Measurements from ENCODE around the gene NLGN1.
"Not testable (repeated sequence)": the region's sequence is repeated elsewhere in the genome, so short reads cannot be mapped to it uniquely, and the experiment has no call there.

NLGN1 gene

DNA sequence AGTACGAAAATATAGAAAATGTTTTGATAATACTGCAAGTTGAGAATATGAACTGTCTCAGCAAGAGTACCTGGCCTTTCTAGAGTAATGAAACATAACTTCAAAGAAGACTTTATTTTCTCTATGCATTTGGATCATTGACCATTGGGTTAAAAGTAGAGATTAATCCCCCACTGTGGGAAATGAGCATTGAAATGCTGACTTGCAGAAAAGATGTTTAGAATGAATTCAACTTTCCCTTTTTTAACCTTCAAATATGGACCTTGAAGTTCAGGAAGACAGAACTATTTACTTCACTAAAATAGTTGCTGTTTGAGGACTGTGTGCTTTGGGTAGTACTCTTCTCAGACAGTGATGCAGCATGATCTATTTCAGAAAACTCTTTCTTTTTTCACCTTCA, 75.7 kb downstream of the NLGN1 start:
- no CpG with 5 or more reads among the region's 1 CpG for WGBS, 2 experiments
- no peak overlapping the region for H3K4me3 ChIP-seq (ENCODE audit: insufficient read depth, low read depth, low read length)
- H3K4me1 ChIP-seq (ENCODE audit: control insufficient read depth, insufficient read depth, low read length): no peaks in the 10 kb centered on the region
- no peaks in the 10 kb centered on the region for H3K36me3 ChIP-seq (ENCODE audit: control insufficient read depth, insufficient read depth, low read length)
- H3K27me3 ChIP-seq (ENCODE audit: control insufficient read depth, insufficient read depth, low read length, poor library complexity, severe bottlenecking): no peaks in the 10 kb centered on the region
- no peak overlapping the region for H3K27ac ChIP-seq (ENCODE audit: insufficient read depth, low read depth, low read length, poor library complexity, severe bottlenecking)
- H3K9me3 ChIP-seq (ENCODE audit: control insufficient read depth, low read length): no peaks in the 10 kb centered on the region

DNA sequence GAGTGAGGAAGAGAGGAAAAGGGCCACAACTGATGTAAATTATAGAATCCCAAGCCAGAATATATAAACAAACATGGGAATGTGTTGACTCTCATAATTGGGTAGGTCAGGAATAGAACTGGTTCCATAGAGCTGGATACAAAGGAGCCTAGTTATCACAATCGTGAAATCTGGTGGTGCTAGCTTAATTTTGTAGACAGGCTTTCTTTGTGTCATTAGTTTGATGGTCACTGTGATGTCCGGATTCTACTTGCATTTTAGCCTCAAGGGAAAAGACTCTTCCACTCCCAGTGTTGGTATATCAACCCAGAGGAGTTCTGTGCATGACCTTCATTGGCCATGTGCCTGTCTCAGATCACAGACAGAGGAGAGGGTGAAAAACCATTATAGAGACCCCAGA, 81.8 kb downstream of the NLGN1 start:
- WGBS, 2 experiments: 86 to 87% methylated on average over 2 of the region's 2 CpGs
- H3K27ac ChIP-seq (ENCODE audit: insufficient read depth, low read depth, low read length, poor library complexity, severe bottlenecking): no peak overlapping the region

DNA sequence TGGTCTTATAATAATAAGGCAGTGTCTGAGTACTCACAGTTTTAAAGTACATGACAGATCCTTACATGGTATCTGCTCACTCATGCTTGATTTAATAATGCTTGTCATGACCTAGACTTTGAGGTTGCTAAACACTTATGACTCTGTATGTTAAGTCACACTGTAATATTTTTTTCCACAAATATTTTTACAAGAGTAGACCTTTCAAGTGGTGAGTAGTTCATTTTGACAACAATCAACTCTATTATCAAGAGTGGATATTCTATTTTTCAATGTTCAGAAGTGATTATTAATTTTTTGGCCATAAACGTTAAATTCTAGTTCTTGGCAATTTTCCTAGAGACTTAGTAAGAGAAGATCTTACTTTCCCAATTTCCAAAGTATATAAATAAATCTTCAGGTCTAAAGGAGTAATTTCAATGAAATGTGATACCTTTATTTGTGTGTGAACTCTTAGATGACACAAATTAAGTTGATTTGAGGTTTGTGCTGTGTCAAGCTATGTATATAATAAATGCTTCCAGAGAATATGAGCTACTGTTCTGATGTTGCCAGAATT, 104.5 kb downstream of the NLGN1 start:
- Histone ChIP-seq H3K4me3 (ENCODE audit: insufficient read depth, low read depth, low read length) (no peak overlapping the region), H3K27ac (ENCODE audit: insufficient read depth, low read depth, low read length, poor library complexity, severe bottlenecking) (no peak overlapping the region), H3K9me3 (ENCODE audit: control insufficient read depth, low read length) (no peaks in the 10 kb centered on the region), H3K27me3 (ENCODE audit: control insufficient read depth, insufficient read depth, low read length, poor library complexity, severe bottlenecking) (no peaks in the 10 kb centered on the region), H3K4me1 (ENCODE audit: control insufficient read depth, insufficient read depth, low read length) (no peaks in the 10 kb centered on the region), H3K36me3 (ENCODE audit: control insufficient read depth, insufficient read depth, low read length) (no peaks in the 10 kb centered on the region)
- no CpG with 5 or more reads among the region's 1 CpG for WGBS, 2 experiments

More for the DNA sequence above, 81.8 kb downstream of the NLGN1 start:
- Histone ChIP-seq H3K4me3 (ENCODE audit: insufficient read depth, low read depth, low read length) (no peak overlapping the region), H3K4me1 (ENCODE audit: control insufficient read depth, insufficient read depth, low read length) (no peaks in the 10 kb centered on the region), H3K9me3 (ENCODE audit: control insufficient read depth, low read length) (no peaks in the 10 kb centered on the region), H3K36me3 (ENCODE audit: control insufficient read depth, insufficient read depth, low read length) (no peaks in the 10 kb centered on the region), H3K27me3 (ENCODE audit: control insufficient read depth, insufficient read depth, low read length, poor library complexity, severe bottlenecking) (no peaks in the 10 kb centered on the region)

DNA sequence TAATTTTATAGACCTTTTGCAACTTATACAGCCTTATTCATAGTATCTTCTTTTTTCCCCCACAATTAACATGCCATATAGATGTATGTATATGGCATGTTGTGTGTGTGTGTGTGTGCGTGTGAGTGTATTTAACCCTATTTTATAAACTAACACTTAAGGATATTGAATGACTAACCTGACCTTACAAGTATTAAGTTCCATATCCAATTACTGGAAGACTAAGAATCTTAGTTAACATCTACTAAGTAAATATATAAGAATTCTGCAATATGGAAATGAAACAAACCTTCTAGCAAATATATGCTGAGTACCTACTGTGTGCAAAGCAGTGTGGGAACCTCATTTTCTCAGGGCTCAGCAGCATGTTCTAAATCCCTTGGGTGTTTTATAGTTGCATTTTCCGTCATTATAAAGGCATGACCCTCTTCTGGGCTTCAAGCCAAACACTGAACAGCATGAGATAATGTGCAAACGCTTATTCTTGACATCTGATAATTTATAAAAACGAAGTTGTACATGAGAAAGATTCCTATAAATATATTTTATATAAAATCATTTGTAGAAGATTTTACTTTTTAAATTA, 105.5 kb downstream of the NLGN1 start:
- Histone ChIP-seq H3K4me3 (ENCODE audit: insufficient read depth, low read depth, low read length) (no peak overlapping the region), H3K9me3 (ENCODE audit: control insufficient read depth, low read length) (no peaks in the 10 kb centered on the region), H3K4me1 (ENCODE audit: control insufficient read depth, insufficient read depth, low read length) (no peaks in the 10 kb centered on the region), H3K36me3 (ENCODE audit: control insufficient read depth, insufficient read depth, low read length) (no peaks in the 10 kb centered on the region), H3K27ac (ENCODE audit: insufficient read depth, low read depth, low read length, poor library complexity, severe bottlenecking) (no peak overlapping the region), H3K27me3 (ENCODE audit: control insufficient read depth, insufficient read depth, low read length, poor library complexity, severe bottlenecking) (no peaks in the 10 kb centered on the region)
- WGBS, 2 experiments: 99 to 100% methylated on average over 1 to 2 of the region's 4 CpGs

DNA sequence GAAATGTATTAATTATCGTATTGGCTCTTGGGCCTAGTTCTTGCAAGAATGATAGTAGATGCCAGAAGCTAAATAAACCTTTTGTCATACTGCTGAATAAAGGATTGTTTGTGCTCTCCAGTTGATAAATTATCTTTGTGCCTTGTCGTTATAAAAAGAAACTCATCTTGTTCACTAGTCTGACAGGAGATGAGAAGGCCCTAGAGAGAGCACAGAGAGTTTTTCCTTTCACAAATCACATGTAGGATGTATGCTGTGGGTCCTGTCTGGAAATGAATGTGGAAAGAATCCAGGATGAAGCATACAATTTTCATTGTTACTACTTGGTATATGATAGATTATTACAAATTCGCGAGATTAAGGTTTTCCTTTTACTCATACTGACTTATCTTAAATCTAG, 113.0 kb downstream of the NLGN1 start:
- Histone ChIP-seq H3K4me3 (ENCODE audit: insufficient read depth, low read depth, low read length) (no peak overlapping the region), H3K36me3 (ENCODE audit: control insufficient read depth, insufficient read depth, low read length) (no peaks in the 10 kb centered on the region), H3K9me3 (ENCODE audit: control insufficient read depth, low read length) (no peaks in the 10 kb centered on the region), H3K27ac (ENCODE audit: insufficient read depth, low read depth, low read length, poor library complexity, severe bottlenecking) (no peak overlapping the region), H3K4me1 (ENCODE audit: control insufficient read depth, insufficient read depth, low read length) (no peaks in the 10 kb centered on the region), H3K27me3 (ENCODE audit: control insufficient read depth, insufficient read depth, low read length, poor library complexity, severe bottlenecking) (no peaks in the 10 kb centered on the region)
- 93 to 98% methylated on average over 2 of the region's 4 CpGs for WGBS, 2 experiments

DNA sequence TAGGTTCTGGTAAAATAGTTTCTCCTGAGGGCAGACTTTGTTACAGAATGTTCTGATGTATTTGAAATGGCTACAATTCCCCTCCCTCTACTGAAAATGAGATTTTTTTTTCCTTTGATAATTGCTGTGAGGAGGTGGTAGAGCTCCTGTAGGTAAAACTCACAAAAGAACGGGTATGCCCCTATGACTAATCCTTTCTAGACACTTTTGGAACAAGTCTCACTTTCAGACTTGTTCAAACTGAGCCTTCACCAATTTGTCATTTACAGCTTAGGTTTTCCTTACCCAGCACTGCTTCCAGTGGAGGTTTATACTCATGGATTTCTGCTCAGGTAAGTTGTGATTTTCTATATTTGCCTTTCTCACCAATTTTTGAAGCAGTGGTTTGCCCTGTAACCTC, 115.6 kb downstream of the NLGN1 start:
- 90 to 100% methylated on average over 1 of the region's 1 CpG for WGBS, 2 experiments
- Histone ChIP-seq H3K27ac (ENCODE audit: insufficient read depth, low read depth, low read length, poor library complexity, severe bottlenecking) (no peak overlapping the region), H3K9me3 (ENCODE audit: control insufficient read depth, low read length) (no peaks in the 10 kb centered on the region), H3K4me3 (ENCODE audit: insufficient read depth, low read depth, low read length) (no peak overlapping the region), H3K4me1 (ENCODE audit: control insufficient read depth, insufficient read depth, low read length) (no peaks in the 10 kb centered on the region), H3K27me3 (ENCODE audit: control insufficient read depth, insufficient read depth, low read length, poor library complexity, severe bottlenecking) (no peaks in the 10 kb centered on the region), H3K36me3 (ENCODE audit: control insufficient read depth, insufficient read depth, low read length) (no peaks in the 10 kb centered on the region)

DNA sequence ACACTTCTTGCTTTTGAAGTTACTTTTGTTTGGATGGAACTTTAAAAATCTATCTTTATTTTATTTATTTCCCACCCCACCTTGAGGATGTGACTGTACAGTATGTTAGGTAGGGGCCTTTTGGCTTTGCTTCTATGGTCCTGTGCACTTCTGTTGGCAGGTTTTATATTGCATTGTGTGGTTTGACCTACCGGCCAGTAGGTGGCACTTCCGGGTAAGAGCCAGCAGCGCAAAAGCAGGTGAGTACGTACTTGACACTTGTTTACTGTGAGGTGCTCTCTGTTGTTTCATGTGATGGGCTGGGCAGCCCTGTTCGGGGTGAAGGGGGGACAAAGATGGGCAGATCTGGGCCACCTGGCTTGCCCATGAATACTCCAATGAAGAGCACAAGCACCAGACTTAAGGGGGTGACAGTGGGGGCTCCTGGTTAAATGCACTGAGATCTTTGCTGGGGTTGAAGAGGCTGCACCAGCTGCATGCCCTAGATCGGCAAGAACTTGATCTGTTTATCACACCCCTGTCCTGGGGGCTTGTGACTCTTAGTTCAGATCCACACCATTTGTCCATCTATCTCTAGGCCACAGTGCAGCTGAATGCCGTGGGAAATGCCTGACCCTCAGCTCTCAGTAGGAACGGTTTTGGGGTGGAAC, 131.6 kb downstream of the NLGN1 start:
- Histone ChIP-seq H3K9me3 (ENCODE audit: control insufficient read depth, low read length) (no peaks in the 10 kb centered on the region), H3K27me3 (ENCODE audit: control insufficient read depth, insufficient read depth, low read length, poor library complexity, severe bottlenecking) (no peaks in the 10 kb centered on the region), H3K4me3 (ENCODE audit: insufficient read depth, low read depth, low read length) (no peak overlapping the region), H3K4me1 (ENCODE audit: control insufficient read depth, insufficient read depth, low read length) (no peaks in the 10 kb centered on the region), H3K27ac (ENCODE audit: insufficient read depth, low read depth, low read length, poor library complexity, severe bottlenecking) (no peak overlapping the region), H3K36me3 (ENCODE audit: control insufficient read depth, insufficient read depth, low read length) (no peaks in the 10 kb centered on the region)
- 51 to 55% methylated on average over 8 of the region's 8 CpGs for WGBS, 2 experiments

DNA sequence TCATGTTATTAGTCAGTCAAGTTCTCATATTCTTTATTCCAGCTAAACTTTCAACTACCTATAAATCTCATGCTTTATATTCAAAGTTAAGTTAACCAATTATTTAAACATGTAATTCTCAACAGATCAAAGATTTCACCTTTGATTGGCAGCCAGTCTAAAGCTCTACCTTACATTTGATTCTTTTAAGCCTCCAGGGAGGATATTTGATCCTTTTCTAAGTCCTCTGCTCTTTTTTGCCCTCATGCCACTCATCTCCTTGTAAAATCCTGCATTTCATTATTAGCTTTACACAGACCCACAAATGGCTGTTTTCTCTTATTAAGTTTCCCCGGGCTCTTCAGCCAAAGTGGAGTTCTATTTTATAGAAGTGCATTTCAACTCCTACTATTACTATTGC, 134.1 kb downstream of the NLGN1 start:
- Histone ChIP-seq H3K27ac (ENCODE audit: insufficient read depth, low read depth, low read length, poor library complexity, severe bottlenecking) (no peak overlapping the region), H3K4me3 (ENCODE audit: insufficient read depth, low read depth, low read length) (no peak overlapping the region), H3K36me3 (ENCODE audit: control insufficient read depth, insufficient read depth, low read length) (no peaks in the 10 kb centered on the region), H3K9me3 (ENCODE audit: control insufficient read depth, low read length) (no peaks in the 10 kb centered on the region), H3K27me3 (ENCODE audit: control insufficient read depth, insufficient read depth, low read length, poor library complexity, severe bottlenecking) (no peaks in the 10 kb centered on the region), H3K4me1 (ENCODE audit: control insufficient read depth, insufficient read depth, low read length) (no peaks in the 10 kb centered on the region)
- WGBS, 2 experiments: 83 to 100% methylated on average over 1 of the region's 1 CpG

DNA sequence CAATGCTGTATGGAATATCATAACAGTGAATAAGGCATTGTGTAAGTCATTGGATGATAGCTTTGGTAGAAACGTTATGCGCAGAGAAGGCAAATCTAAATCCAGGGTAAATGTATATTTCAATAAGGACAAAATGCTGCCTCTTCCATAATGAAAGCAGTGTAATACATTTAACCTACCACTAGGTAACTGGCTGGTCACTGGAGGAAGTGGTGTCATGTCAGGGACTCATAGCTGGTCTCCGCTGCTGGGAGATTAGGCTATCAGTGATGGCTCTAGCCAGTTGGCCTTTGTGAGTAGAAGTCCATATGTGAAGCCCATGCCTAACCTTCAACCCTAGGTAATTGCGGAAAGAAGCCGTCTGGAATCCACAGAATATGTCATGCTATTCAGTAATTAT, 140.9 kb downstream of the NLGN1 start:
- Histone ChIP-seq H3K4me1 (ENCODE audit: control insufficient read depth, insufficient read depth, low read length) (no peaks in the 10 kb centered on the region), H3K36me3 (ENCODE audit: control insufficient read depth, insufficient read depth, low read length) (no peaks in the 10 kb centered on the region), H3K27me3 (ENCODE audit: control insufficient read depth, insufficient read depth, low read length, poor library complexity, severe bottlenecking) (no peaks in the 10 kb centered on the region), H3K27ac (ENCODE audit: insufficient read depth, low read depth, low read length, poor library complexity, severe bottlenecking) (no peak overlapping the region), H3K4me3 (ENCODE audit: insufficient read depth, low read depth, low read length) (no peak overlapping the region), H3K9me3 (ENCODE audit: control insufficient read depth, low read length) (no peaks in the 10 kb centered on the region)
- WGBS, 2 experiments: 95% methylated on average over 3 to 5 of the region's 5 CpGs

DNA sequence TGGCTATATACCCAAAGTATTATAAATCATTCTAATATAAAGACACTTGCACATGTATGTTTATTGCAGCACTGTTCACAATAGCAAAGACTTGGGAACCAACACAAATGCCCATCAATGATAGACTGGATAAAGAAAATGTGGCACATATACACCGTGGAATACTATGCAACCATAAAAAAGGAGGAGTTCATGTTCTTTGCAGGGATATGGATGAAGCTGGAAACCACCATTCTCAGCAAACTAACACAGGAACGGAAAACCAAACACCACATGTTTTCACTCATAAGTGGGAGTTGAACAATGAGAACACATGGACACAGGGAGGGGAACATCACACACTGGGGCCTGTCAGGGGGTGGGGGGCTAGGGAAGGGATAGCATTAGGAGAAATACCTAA, 148.0 kb downstream of the NLGN1 start:
- 75 to 100% methylated on average over 1 of the region's 2 CpGs for whole genome bisulfite sequencing, 2 experiments
- H3K27me3 ChIP-seq (ENCODE audit: control insufficient read depth, insufficient read depth, low read length, poor library complexity, severe bottlenecking); H3K9me3 ChIP-seq (ENCODE audit: control insufficient read depth, low read length); H3K4me3 ChIP-seq (ENCODE audit: insufficient read depth, low read depth, low read length); H3K27ac ChIP-seq (ENCODE audit: insufficient read depth, low read depth, low read length, poor library complexity, severe bottlenecking); H3K36me3 ChIP-seq (ENCODE audit: control insufficient read depth, insufficient read depth, low read length); H3K4me1 ChIP-seq (ENCODE audit: control insufficient read depth, insufficient read depth, low read length): not testable (repeated sequence)
